RCC 7860 (cell line): ENCODE results near the gene DGKB.

ENCODE experiments used
- DNase-seq: peaks from one replicate; pipeline ENCODE4 v3.0.0-alpha.2; 2015; ENCODE audit warnings: low spot score
- FAIRE-seq: peaks from 2 replicates; lab custom pipeline; 2012; peaks lifted over from hg19 to GRCh38; lab: Jason Lieb, UNC

The DGKB gene

DNA sequence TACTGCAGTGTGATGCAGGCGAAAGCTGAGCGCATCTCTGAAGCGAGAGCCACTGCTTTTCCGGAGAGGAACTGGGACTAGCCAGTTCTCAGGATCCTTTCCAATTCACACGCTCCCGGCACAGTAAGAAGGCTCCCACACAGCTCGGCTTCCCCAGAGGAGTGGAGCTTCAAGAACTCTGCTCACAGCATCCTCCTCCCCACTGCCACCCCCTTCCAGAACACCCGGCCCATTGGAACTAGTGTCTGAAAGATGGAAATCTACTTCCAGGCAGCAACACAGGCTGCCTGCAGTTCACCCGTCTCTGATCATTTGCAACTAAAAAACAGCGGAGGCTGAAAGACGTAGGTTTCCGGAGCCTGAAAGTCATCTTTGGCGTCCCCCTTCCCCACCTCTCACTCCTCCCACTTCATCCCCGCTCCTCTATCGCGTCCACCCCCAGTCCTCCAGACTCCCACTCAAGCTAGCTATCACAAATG is at the start of gene DGKB:
Gene DGKB, minus strand, starts transcription at position 163 of the 479 bp plus-strand sequence.
- no peak for DNase-seq
- FAIRE-seq = no peak

DNA sequence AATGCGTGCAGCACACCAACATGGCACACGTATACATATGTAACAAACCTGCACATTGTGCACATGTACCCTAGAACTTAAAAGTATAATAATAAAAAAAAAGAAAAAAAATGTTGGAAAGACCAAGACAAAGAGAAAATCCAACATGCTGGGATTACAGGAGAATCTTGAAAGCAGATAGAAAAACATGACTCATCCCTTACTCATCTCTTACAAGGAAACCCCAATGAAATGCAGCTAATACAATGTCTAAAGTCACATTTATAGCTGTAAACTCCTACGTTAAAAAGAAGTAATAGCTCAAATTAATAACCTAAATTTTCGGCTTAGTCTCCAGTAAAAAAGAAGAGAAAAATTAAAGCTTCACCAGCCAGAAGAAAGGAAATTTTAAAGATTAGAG is 47.5 kb upstream of the DGKB start:
- no peak for FAIRE-seq
- DNase-seq = no peak

DNA sequence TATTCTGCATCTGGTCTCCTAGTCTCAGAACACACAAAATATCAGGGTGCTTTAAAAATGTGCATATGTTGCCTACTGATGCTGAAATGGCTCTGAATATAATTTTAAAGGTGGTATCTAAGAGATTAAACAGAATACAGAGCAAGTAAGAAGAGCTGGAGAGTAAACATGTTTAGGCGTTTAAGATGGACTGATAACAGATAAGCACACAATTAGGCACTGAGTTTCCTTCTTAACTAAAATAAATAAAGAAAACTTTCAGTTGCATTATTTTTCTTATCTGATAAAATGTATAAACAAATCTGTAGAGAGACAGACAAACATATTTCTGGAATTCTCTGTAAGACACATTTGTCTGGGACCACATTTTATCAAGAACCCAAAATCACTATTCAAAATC is 35.6 kb upstream of the DGKB start:
- FAIRE-seq (no peak), DNase-seq (no peak)

DNA sequence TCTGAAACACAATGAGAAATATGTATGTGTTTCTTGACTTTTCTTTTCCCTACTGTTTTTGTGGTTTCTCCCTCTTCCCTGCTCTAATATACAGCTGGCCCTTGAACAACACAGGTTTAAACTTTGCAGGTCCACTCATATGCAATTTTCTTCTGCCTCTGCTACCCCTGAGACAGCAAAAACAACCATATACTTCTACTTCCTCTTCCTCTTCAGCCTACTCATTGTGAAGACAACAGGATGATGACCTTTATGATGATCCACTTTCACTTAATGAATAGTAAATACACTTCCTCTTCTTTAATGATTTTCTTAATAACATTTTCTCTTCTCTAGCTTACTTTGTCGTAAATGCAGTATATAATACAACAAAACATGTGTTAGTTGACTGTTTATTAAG is 35.0 kb upstream of the DGKB start:
- DNase-seq (no peak), FAIRE-seq (no peak)

DNA sequence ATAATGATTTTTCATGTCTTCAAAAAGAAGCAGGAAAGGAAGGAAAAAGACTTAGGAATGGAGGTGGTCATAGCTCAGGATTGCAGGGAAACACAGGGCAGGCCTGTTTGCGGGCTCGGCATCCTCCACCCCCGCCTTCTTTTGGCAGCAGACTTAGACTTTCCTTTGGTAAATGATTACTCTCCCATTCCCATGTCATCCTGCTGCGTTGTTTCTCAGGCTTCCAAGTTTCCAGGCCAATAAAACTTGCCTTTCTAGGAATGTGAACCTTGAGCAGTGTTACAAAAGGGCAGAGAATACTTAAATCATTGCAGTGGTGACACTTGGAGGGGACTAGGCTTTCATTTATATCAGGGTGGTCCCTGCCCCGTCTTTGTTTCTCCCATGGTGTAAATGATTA is 34.0 kb upstream of the DGKB start:
- no peak for FAIRE-seq
- no peak for DNase-seq

DNA sequence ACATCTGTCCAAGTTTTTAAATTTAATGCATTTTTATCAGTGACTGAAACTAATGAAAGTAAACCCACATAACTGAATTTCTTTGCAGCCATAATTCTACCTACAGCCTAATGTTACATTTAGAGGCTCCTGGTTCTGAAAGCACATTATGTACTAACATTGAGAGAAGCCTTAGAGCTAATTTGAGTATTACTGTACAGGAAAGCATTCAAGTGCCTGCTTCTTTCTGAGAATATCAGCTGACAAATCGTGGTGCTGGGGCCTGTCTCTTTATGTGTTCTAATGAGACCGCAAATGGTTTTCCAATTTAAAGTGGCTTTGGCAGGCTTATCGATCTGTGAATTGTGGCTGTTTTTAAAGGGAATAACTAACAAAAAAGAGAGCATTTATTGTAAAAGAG is 32.3 kb upstream of the DGKB start:
- FAIRE-seq (no peak), DNase-seq (no peak)

DNA sequence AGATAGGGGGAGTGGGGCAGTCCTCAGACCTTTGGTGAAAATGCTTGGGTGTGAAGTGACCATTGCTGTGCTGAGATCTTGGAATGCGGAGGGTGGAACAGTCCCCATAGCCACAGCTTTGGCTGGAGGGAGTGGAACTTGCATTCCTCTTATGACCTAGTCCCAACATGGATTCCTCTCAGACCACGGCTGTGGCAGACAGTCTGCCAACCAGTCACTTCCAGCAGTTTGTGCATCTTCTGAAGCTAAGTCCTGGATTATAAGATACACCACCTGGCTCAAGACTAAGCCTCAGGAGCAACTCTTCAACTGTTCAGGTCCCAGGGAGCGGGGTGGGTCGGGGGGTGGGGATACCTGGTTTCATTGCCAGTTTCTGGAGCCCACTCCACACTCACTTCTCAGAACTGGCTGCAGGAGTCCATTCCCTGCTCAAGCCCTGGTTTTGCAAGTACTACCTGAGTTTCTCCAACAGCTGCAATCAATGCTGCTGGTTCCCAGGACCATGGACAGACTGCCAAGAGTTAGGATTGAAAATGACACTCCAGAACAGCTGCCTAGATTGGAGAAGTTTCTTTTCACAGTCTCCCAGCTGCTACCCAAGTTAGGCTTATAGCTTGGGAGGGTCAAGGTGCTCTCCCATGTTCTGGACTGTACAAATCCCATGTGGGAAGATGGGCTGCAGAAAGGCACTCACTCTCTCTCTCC is 29.1 kb upstream of the DGKB start:
- FAIRE-seq (no peak), DNase-seq (no peak)

DNA sequence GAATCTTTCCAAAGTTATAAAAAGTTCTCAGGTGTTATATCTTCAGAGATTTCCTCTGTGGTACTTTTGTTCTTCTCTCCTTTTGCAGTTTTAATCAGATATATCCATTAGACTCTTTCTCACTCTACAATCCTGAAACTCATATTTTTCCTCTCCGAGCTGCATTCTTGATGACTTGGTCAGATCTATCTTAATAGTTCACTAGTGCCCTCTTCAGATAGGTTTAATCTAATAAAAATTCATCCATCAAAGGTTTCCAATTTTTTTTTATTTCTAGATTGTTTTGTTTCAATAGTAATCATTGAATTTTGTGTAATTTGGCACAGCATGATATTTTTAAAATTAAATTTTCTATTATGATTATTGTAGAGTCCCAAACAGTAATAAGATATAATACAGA is 21.8 kb upstream of the DGKB start:
- DNase-seq (no peak), FAIRE-seq (no peak)

DNA sequence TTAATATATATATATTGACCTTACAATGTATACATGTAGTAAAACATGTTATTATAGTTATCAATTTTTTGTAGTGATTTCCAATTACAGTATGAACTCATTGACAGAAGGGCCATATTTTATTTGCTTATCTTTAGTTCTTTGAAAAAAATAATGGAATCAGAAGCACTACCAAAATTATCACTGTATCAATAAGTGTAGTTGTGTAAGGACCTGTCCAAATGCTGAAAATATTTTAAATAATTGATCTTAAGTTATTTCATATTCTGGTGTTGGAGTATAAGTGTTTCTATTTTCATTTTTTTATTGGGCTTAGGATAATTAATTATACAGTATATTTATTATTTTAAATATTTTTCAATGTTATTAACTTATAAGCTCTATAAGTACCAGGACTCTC is 8.5 kb upstream of the DGKB start:
- no peak for DNase-seq
- no peak for FAIRE-seq

DNA sequence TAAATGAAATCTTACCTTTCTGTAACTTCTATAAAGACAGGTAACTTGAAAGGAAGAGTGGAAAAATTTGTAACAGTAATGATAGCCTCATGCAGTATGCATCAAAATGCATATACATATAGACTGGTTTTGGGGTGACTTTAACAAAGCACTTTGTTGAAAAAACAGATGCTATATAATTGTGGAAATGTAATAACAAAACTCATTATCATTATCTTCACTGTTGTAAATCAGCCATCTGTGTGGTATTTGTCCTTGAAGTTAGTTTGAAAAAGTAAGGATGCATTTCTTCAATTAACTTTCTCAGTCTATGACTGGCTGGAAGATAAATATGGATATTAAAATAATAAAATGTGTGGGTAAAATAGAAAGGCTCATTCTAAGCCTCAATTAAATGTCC is 6.1 kb upstream of the DGKB start:
- no peak for FAIRE-seq

DNA sequence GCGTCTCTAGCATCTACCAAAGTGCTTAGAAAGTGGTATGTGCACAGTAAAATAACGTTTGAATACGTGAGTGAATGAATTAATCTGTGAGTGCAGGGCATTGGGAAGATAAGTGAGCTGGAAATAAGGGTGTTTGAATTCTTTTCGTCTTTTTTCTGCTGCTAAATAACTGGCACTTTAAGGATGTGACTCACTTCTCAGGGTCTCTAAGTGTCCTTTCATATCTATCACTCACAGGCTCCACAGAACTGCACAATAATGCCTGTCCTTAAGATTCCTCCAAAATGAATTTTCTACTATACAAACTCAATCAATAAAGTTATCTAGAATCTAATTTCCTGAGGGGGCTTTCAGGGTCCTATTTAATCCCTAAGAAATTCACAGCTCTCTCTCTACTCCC is 3.2 kb upstream of the DGKB start:
- FAIRE-seq (no peak), DNase-seq (no peak)

More for the DNA sequence above, 6.1 kb upstream of the DGKB start:
- no peak for DNase-seq

DNA sequence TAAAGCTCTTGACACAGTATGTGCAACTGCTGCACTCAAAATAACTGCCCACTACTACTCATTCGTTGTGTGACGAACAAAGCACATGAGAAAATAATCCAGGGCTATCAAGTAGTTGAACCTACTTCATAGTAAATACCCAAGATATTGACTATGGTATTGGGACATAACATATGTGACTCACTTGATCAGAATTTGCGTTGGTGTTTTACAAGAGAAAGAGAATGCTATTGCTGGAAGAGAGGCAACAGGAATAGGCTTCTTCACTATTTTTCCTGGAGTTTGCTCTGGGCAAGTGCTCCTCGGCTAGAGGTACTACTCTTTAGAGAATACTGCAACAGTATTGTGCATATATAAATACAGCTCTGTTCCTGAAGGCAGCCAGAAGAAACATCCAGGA is 2.5 kb downstream of the DGKB start:
- FAIRE-seq (no peak), DNase-seq (no peak)

DNA sequence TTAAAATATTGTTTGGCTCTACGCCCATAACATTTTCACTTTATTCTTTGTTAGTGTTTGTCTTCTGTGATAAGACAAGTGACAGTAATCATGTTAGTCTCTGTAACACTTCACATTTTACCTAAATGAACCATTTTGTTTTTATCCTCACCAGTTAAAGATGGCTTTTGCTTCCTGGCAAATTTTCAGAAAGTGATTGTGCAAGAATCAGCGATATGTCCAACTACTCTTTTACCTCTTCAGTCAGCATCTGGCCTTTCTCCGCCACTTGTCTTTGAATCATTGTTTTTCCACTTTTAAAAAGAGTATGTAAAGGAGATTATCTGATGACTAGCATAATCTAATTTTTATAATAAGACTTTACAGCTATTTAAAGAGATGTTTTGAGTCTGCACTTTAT is 3.5 kb downstream of the DGKB start:
- DNase-seq (no peak), FAIRE-seq (no peak)

DNA sequence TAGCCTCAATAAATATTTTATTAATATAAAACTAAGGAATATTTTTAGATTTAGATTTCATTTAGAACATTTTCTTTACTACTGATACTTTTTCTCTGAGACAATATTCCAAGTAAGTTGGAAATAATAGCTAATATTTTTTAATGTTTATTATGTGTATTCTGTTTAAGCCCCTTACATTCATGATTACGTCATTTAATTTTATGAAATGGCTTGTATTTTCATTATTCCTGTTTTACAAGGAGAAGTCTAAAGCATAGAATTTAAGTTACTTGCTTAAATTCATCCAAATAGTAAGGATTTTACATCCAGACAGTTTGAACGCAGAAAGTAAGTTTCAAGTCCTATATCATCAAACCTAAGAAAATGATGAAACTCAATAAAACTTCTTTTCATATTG is 6.1 kb downstream of the DGKB start:
- FAIRE-seq (no peak), DNase-seq (no peak)

DNA sequence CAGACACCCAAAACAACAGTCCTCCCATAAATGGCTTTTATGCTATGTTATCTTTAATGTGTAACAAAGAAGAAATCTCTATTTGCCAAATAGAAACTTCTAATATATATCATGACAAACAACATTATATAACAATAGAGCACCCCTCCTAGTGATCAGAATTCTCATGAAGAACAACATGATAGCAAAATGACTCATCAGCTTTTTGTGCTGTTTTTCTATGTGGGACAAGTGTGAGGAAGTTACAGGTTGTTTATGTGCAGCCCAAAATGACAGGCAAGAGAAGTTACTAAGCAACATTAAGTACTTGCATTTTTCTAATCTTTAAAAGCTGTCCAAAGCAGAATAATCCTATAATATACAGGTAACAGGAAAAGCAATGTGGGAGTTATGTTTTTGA is 7.7 kb downstream of the DGKB start:
- no peak for FAIRE-seq
- DNase-seq = no peak

DNA sequence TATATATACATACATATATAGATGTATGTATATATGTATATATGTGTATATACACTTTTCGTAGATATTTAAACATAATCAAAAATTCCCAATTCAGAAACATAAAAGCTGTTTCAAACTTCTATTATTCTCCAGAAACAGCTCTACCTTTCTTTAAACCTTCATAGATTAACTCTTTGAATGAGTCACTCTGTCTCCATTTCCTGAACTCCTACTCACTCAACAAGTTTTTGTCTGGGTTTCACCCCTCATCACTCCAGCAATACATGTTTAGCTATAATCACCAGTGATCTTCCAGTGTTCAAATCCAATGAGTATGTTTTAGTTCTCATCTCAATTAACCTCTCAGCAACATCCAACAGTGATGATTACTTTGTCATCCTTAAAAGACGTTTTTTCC is 9.6 kb downstream of the DGKB start:
- DNase-seq (no peak), FAIRE-seq (no peak)

DNA sequence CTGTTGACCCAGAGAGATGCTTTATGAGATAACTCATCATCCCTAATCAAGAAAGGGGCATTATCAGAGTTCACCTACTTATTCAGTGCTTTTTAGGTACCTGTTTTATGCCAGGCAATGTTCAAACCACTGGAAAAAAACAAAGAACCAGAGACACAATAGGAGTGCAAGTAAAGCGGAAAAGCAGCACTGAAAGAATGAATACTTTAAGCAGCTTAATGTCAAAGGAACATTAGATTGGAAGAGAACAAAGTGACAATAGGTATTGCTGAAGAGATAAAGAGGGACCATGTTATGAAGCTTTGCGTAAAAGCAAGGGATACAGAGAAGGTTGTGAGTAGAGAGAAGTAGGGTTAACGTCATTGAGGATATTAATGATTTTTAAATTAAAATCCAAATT is 11.3 kb downstream of the DGKB start:
- no peak for FAIRE-seq
- DNase-seq = no peak

DNA sequence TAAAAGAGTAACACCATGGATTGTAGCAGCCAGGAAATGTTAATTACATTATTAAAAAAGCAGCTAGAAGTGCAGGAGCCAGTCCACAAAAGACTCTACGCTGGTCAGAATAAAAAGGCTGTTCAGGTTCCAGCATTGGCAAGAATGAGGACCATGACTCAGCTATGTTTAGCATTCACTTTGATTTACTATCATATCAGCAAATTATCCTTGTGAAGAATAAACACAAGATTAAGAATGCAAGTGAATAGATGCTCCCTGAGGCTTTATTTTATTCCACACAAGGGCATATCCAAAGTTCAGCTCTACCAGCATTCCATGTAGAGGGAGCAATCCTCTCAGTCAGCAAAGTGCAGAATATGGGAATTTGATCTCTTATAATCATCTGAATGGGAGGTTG is 13.6 kb downstream of the DGKB start:
- DNase-seq (no peak), FAIRE-seq (no peak)

DNA sequence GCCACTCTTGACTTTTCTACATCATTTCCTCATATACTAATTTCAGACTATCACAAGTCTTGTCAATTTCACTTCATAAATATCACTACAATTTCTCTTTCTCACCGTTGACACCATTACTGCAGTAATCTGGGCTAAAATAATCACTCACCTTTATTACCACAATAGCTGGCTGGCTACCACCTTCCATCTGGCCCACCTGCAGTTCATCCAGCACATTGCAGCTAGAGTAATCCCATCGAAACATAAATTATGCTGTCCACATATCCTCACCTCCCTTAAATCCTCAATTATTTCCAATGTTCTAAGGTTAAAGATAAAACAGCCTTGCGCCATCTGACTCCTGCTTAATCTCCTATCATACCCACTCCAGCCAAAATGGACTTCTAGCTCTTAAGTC is 16.0 kb downstream of the DGKB start:
- no peak for DNase-seq
- FAIRE-seq = no peak

DNA sequence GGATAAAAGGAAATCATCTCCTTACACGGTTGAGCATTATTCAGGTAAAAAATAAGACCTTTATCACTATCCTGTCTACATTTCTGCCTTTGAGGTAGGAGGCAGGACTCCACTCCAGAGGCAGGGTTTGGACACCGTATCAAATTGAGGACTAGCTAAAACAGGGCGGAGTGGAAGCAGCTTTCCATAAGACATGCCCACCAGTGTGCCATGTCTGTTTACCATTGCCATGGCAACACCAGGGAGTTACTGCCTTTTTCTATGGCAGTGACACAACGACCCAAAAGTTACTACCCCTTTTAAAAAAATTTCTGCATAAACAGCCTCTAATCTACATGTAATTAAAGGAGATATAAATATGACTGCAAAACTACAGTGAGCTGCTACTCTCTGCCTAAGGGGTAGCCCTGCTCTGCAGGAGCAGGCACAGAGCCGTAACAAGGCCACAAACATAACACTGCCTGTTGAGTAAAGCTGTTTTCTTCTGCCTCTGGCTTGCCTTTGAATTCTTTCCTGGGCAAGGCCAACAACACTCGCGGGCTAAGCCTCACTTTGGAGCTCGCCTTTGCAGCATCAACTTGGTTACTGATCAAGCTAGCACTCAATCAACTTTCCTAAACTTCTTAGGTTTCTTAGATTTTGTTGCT is 26.5 kb downstream of the DGKB start:
- DNase-seq = no peak

DNA sequence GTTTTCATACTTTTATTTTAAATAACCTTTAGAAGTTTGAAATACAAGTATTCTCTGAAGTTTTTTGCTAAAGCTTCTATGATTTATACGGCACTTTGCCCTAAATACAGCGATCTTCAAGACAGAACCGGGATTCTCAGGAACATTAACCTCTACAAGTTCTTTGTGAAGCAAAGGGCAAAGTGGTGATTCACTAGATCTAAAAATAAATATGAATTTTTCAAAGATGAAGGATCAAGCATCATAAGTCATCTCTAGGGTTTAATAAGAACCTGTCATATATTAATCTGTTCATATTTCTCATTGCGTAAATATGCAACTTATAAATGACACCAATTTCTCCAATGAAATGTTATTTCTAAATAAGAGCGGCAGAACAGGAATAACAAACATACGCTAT is 30.7 kb downstream of the DGKB start:
- FAIRE-seq = no peak

More for the DNA sequence above, 26.5 kb downstream of the DGKB start:
- no peak for FAIRE-seq

DNA sequence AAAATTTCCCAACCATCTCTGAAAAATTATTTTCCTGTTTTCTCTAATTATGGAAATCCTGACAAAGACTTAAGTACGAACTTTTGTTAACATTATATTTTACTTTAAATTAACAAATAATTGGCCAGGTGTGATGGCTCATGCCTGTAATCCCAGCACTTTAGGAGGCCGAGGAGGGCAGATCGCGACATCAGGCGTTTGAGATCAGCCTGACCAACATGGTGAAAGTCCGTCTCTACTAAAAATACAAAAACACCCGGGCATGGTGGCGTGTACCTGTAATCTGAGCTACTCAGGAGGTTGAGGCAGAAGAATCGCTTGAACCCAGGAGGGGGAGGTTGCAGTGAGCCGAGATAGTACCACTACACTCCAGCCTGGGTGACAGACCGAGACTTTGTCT is 32.2 kb downstream of the DGKB start:
- no peak for FAIRE-seq
- DNase-seq = no peak

More for the DNA sequence above, 30.7 kb downstream of the DGKB start:
- DNase-seq = no peak

DNA sequence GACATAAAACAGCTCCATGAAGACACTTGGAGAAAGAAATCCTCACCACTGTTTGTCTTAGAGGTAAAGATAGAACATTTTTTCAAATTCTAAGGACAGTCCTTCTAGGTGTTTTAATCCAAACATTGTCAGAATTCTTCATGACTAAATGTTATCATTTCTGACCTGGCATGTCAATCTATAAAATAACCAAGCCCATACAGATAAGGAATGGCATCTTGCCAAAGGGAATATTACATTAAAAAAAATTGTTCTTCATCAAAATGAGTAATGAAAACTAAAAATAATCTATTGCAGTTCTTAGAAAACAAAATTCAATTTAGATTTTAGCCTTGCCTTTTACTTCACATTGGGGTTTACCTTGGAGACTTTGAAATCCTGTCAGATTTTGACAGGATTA is 33.6 kb downstream of the DGKB start:
- DNase-seq (no peak), FAIRE-seq (no peak)
